ENCODE data around the gene RCOR2. TPM values are rescaled to one million over a fixed set of nuclear protein-coding genes. Genes with fewer than 3 reads are reported as not detected.

Gene RCOR2
- total RNA-seq, 1 donor from 2014 or later: 70.6 TPM

GRCh38 chr11:63920126-63920938 is 3.4 kb upstream of the RCOR2 start:
- Histone ChIP-seq H3K36me3 (no peaks in the 10 kb centered on the region), H3K79me2 (ENCODE audit: low read depth) (peaks cover 15% of the 10 kb centered on the region), H3K9ac (no peak overlapping the region), H3K27ac (peak overlapping the region; percentile 94), H4K20me1 (ENCODE audit: low read depth) (peaks cover 14% of the 10 kb centered on the region), H3K4me2 (peak overlapping the region; percentile 95), H3K4me1 (peaks cover 37% of the 10 kb centered on the region), H3F3A (ENCODE audit: low read depth) (peaks cover 48% of the 10 kb centered on the region), H3K4me3 (peak overlapping the region; percentile 95), H3K9me3 (ENCODE audit: low read depth) (no peaks in the 10 kb centered on the region), H3K27me3 (peaks cover 3% of the 10 kb centered on the region), H2AFZ (replicated peaks) (no peak overlapping the region)
- H3K4me3 Mint-ChIP-seq: peak overlapping the region; percentile 83
- no peak for TF ChIP-seq EZH2 (IDR thresholded peaks at IDR 0.05)
- peak; percentile 76 for DNase-seq (ENCODE audit: low spot score)
- no peaks in the 10 kb centered on the region for H3K36me3 Mint-ChIP-seq
- H3K9me3 Mint-ChIP-seq: peaks cover 2% of the 10 kb centered on the region
- H3K4me1 Mint-ChIP-seq: peaks cover 27% of the 10 kb centered on the region
- peak overlapping the region; percentile 90 for H3K27ac Mint-ChIP-seq
- peaks cover 4% of the 10 kb centered on the region for H3K27me3 Mint-ChIP-seq (ENCODE audit: insufficient read depth, low read depth)

GRCh38 chr11:63919267-63920125 is 2.5 kb upstream of the RCOR2 start:
- H3K4me2 ChIP-seq: peak overlapping the region; percentile 95
- H3K27me3 ChIP-seq: peaks cover 3% of the 10 kb centered on the region
- no peak overlapping the region for H3K9ac ChIP-seq
- H3K4me3 ChIP-seq: peak overlapping the region; percentile 95
- H3F3A ChIP-seq (ENCODE audit: low read depth): peaks cover 56% of the 10 kb centered on the region
- TF ChIP-seq EZH2 (IDR thresholded peaks at IDR 0.05) (no peak), CTCF (IDR thresholded peaks at IDR 0.05) (no peak), EZH2phosphoT487 (IDR thresholded peaks at IDR 0.05) (no peak)
- DNase-seq (ENCODE audit: low spot score): peak; percentile 94
- no peaks in the 10 kb centered on the region for H3K36me3 Mint-ChIP-seq
- peaks cover 30% of the 10 kb centered on the region for H3K4me1 Mint-ChIP-seq
- H3K36me3 ChIP-seq: no peaks in the 10 kb centered on the region
- H4K20me1 ChIP-seq (ENCODE audit: low read depth): peaks cover 22% of the 10 kb centered on the region
- H3K79me2 ChIP-seq (ENCODE audit: low read depth): peaks cover 23% of the 10 kb centered on the region
- peak overlapping the region; percentile 94 for H3K27ac ChIP-seq
- peak overlapping the region; percentile 90 for H3K27ac Mint-ChIP-seq
- H3K4me3 Mint-ChIP-seq: peak overlapping the region; percentile 83
- H2AFZ ChIP-seq (replicated peaks): no peak overlapping the region
- peaks cover 4% of the 10 kb centered on the region for H3K27me3 Mint-ChIP-seq (ENCODE audit: insufficient read depth, low read depth)
- H3K9me3 Mint-ChIP-seq: peaks cover 2% of the 10 kb centered on the region
- H3K4me1 ChIP-seq: peaks cover 44% of the 10 kb centered on the region
- no peaks in the 10 kb centered on the region for H3K9me3 ChIP-seq (ENCODE audit: low read depth)

GRCh38 chr11:63918507-63919191 is 1.7 kb upstream of the RCOR2 start:
- Mint-ChIP-seq H3K27ac (peak overlapping the region; percentile 99), H3K4me1 (peaks cover 33% of the 10 kb centered on the region), H3K9me3 (peaks cover 2% of the 10 kb centered on the region), H3K27me3 (ENCODE audit: insufficient read depth, low read depth) (peaks cover 4% of the 10 kb centered on the region), H3K4me3 (peak overlapping the region; percentile 83), H3K36me3 (peaks cover 3% of the 10 kb centered on the region)
- Histone ChIP-seq H3K79me2 (ENCODE audit: low read depth) (peaks cover 31% of the 10 kb centered on the region), H3F3A (ENCODE audit: low read depth) (peaks cover 65% of the 10 kb centered on the region), H3K27ac (peak overlapping the region; percentile 94), H2AFZ (replicated peaks) (no peak overlapping the region), H3K27me3 (peaks cover 3% of the 10 kb centered on the region), H3K9ac (no peak overlapping the region), H3K4me2 (peak overlapping the region; percentile 95), H4K20me1 (ENCODE audit: low read depth) (peaks cover 30% of the 10 kb centered on the region), H3K9me3 (ENCODE audit: low read depth) (no peaks in the 10 kb centered on the region), H3K4me3 (peak overlapping the region; percentile 95), H3K36me3 (no peaks in the 10 kb centered on the region), H3K4me1 (peaks cover 44% of the 10 kb centered on the region)
- TF ChIP-seq EZH2 (IDR thresholded peaks at IDR 0.05): no peak
- no peak for TF ChIP-seq EZH2phosphoT487 (IDR thresholded peaks at IDR 0.05)
- TF ChIP-seq CTCF (IDR thresholded peaks at IDR 0.05): no peak
- DNase-seq (ENCODE audit: low spot score): peak; percentile 84

Measured in neural progenitor cell (in vitro differentiated cells).